Esophagus squamous epithelium (tissue), 4 donors: Measurements from ENCODE around the gene ZSWIM8.

Experiments used
- CTCF ChIP-seq, 6 experiments: fragments of 450-650 bp in 4 of 6; fragments of 200-600 bp in 2 of 6; sonication (generic) in 2 of 6; IDR thresholded peaks; one replicate each; pipeline ENCODE4 v1.5.1; 2016 to 2019; ENCODE audit warnings: antibody characterized with exemption in 6 of 6, mild to moderate bottlenecking in 4 of 6, moderate library complexity in 4 of 6
- POLR2A ChIP-seq, 4 donors: fragments of 450-650 bp; IDR thresholded peaks; one replicate each; pipeline ENCODE4 v1.6.1; 2017; ENCODE audit warnings: antibody characterized with exemption in 4 of 4, mild to moderate bottlenecking in 4 of 4, moderate library complexity in 3 of 4

DNA sequence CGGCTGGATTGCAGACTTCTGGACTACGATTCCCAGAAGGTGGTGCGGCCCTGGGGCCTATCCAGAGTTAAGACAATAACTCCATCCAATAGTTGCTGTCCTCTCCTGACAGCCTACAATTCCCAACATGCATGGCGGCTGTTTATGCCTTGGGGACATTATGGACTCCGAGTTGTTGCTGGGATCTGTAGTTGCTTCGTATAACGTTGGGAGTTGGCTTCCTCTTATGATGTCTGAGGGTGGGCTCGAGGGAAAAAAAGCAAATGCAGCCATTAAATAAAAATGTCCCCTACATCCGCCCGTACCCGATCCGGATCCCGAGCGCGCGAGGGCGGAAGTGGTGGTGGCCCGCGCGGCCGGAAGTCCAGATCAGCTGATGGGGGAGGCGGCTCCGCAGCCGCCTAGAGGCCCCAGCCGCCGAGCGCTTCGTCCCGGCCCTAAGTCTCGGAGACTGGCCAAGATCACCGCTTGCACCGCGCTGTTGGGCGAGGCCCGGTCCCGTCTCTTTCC, at the start of gene ZSWIM8:
- TF ChIP-seq CTCF (IDR thresholded peaks at IDR 0.05) (peak in 2 of 6 experiments; percentile 4 to 13), POLR2A (IDR thresholded peaks at IDR 0.05) (peak in 2 of 4 donors; percentile 72 to 82)
